Adrenal gland (tissue), 12 donors: ENCODE results near the gene SAFB. TPM values are rescaled to one million over a fixed set of nuclear protein-coding genes. Genes with fewer than 3 reads are reported as not detected.

Source experiments
- DNase-seq, 7 donors: peaks; one replicate each; pipeline ENCODE4 v3.0.0-alpha.2; 2019 to 2020
- H3K27ac ChIP-seq, 5 donors: fragments of 200-600 bp; sonication (generic) in 4 of 5; 1 replicate in 3 of 5; 2 replicates in 2 of 5; pipeline versions ENCODE4 v1.5.1 to v1.8.0; 2016 to 2020; ENCODE audit warnings: mild to moderate bottlenecking in 1 of 5
- H3K27me3 ChIP-seq: fragments of 200-600 bp; 2 replicates; pipeline ENCODE4 v1.8.0; 2021
- H3K36me3 ChIP-seq, 2 donors: fragments of 200-600 bp; replicated peaks in 1 of 2; 1 replicate in 1 of 2; 2 replicates in 1 of 2; pipeline versions ENCODE4 v1.5.1 to v1.8.0; 2018 to 2022
- H3K4me1 ChIP-seq, 2 donors: fragments of 200-600 bp; replicated peaks in 1 of 2; 1 replicate in 1 of 2; 2 replicates in 1 of 2; pipeline versions ENCODE4 v1.5.1 to v1.8.0; 2018 to 2021
- H3K4me3 ChIP-seq, 4 donors: fragments of 200-600 bp; sonication (generic) in 3 of 4; one replicate each; pipeline ENCODE4 v1.5.1; 2016 to 2018
- H3K9me3 ChIP-seq, 3 donors: fragments of 200-600 bp; sonication (generic) in 1 of 3; replicated peaks in 1 of 3; 1 replicate in 2 of 3; 2 replicates in 1 of 3; pipeline versions ENCODE4 v1.5.1 to v1.8.0; 2016 to 2021
- CTCF ChIP-seq, 6 experiments: fragments of 450-650 bp in 4 of 6; fragments of 200-600 bp in 2 of 6; sonication (generic) in 1 of 6; IDR thresholded peaks; 1 replicate in 5 of 6; 2 replicates in 1 of 6; pipeline versions ENCODE4 v1.5.1 to v1.8.0; 2016 to 2021; ENCODE audit warnings: antibody characterized with exemption in 6 of 6, mild to moderate bottlenecking in 2 of 6, moderate library complexity in 1 of 6
- POLR2A ChIP-seq, 2 donors: fragments of 450-650 bp; IDR thresholded peaks; one replicate each; pipeline ENCODE4 v1.6.1; 2017; ENCODE audit warnings: antibody characterized with exemption in 2 of 2, mild to moderate bottlenecking in 2 of 2, moderate library complexity in 1 of 2
- WGBS, 4 donors: extraction: QIAGEN DNeasy Blood & Tissue Kit in 2 of 4; methylation state at CpG; one replicate each; pipeline versions ENCODE4 v1.1.5 to v1.1.7; 2013 to 2017; 5-methylcytosine and 5-hydroxymethylcytosine counted together
- intact Hi-C, 2 donors: fragments of 100-400 bp; cut with DNase I; formaldehyde crosslinking; loops; one replicate each; pipeline versions ENCODE4 v1.14.1 to v1.15.0; 2022 to 2023
- polyA plus RNA-seq, 3 donors: library from polyadenylated mRNA; stranded (reverse); fragments of 200-250 nt in 2 of 3; fragments of 350-450 nt in 1 of 3; fragmentation: Illumina TruSeq in 1 of 3; extraction: RNeasy Lipid Tissue Mini Kit (QIAGEN cat#74804) in 1 of 3; gene quantifications; one replicate each; pipeline ENCODE4 v1.2.3, GENCODE V29; 2013 to 2014
- total RNA-seq, 9 donors: library from RNA; depleted of rRNA in 4 of 9; stranded (reverse); fragments of >200 nt in 4 of 9; fragments of 120-200 nt in 1 of 9; fragmentation: NEBNext Ultra II Directional in 1 of 9; extraction: Animal tissue kit (Norgen Biotek cat#: 25700) in 1 of 9; gene quantifications; one replicate each; pipeline versions ENCODE4 v1.1.0 to v1.2.4, GENCODE V29; 2013 to 2023
- donor health status: healthy with polysubstance abuse.
- donor health status: Bipolar disorder and iron deficiency.
- donor health status: DM: yes; HTN: yes; CAD: no.
- donor health status: DM: no; HTN: no; CAD: no.
- donor health status: DM: no; HTN: no; CAD: no.
- donor health status: DM: yes; HTN: yes; CAD: no.

SAFB gene
- total and polyA plus RNA-seq, 12 donors = 38.4 to 125 (median 55.5) TPM

DNA sequence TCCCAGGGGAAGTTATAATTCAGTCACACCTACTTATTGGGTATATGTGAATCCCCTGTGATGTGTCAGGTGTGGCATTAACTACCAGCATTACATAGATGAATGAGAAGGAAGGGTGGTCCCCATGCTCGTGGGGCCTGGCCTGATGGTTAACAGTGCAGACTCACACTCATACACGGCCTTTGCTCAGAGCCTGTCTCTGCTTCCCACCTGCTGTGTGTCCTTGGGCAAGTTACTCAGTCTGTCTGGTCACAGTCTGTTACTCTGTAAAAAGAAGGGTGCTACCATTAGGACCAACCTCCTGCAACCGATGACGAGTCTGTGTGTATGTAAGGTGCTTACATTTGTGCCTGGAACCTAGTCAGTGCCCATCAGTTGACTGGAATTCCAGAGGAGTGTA lies 23.8 kb downstream of the SAFB start:
- Histone ChIP-seq H3K4me3 (no peak overlapping the region), H3K36me3 (peaks cover 0 to 88% of the 10 kb centered on the region in 2 donors), H3K27ac (no peak overlapping the region), H3K9me3 (no peaks in the 10 kb centered on the region), H3K27me3 (no peaks in the 10 kb centered on the region), H3K4me1 (peaks cover 15 to 34% of the 10 kb centered on the region in 2 donors)
- peak in 1 of 7 donors; percentile 34 for DNase-seq
- TF ChIP-seq POLR2A (IDR thresholded peaks at IDR 0.05) (no peak), CTCF (IDR thresholded peaks at IDR 0.05) (no peak)
- intact Hi-C loops = no loop called here
- 64 to 86% (median 79%) methylated on average over 4 of the region's 4 CpGs for WGBS, 4 donors

DNA sequence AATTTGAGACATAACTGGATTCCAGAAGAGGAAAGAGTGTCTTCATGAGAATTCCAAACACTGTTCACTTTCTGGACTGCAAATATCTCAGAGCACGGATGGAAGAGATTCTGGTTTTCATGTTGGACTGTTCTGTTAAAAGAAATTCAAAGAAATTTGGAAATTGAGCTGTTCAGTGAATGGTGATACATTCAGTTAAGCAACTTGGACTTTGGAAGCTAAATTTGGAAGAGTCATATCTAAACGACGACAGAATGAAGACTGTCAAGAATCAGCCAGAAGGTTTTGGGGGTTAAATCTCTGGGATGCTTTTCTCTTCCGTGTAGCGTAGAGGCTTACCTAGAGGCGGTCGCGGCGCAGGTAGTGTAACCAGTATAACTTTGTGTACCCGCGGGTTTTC lies 25.6 kb downstream of the SAFB start:
- TF ChIP-seq POLR2A (IDR thresholded peaks at IDR 0.05) (no peak), CTCF (IDR thresholded peaks at IDR 0.05) (no peak)
- intact Hi-C loops = no loop called here
- peaks cover 0 to 91% of the 10 kb centered on the region in 2 donors for H3K36me3 ChIP-seq
- H3K27me3 ChIP-seq = no peaks in the 10 kb centered on the region
- H3K4me3 ChIP-seq = no peak overlapping the region
- H3K4me1 ChIP-seq = peaks cover 3 to 16% of the 10 kb centered on the region in 2 donors
- H3K27ac ChIP-seq = no peak overlapping the region
- WGBS, 4 donors = 89 to 93% (median 90%) methylated on average over 9 to 11 of the region's 11 CpGs
- no peak for DNase-seq
- no peaks in the 10 kb centered on the region for H3K9me3 ChIP-seq

- 90 to 100% (median 96%) methylated on average over 3 to 5 of the region's 5 CpGs for WGBS, 4 donors
- intact Hi-C loops = no loop called here
- peak in 1 of 7 donors; percentile 3 for DNase-seq
- peaks cover 0 to 91% of the 10 kb centered on the region in 2 donors for H3K36me3 ChIP-seq
- H3K4me3 ChIP-seq = no peak overlapping the region
- no peaks in the 10 kb centered on the region for H3K4me1 ChIP-seq
- no peaks in the 10 kb centered on the region for H3K9me3 ChIP-seq
- H3K27me3 ChIP-seq = no peaks in the 10 kb centered on the region
- H3K27ac ChIP-seq = no peak overlapping the region
- no peak for TF ChIP-seq POLR2A (IDR thresholded peaks at IDR 0.05)
- no peak for TF ChIP-seq CTCF (IDR thresholded peaks at IDR 0.05)
Observed at GRCh38 chr19:5651361-5651760, 28.5 kb downstream of the SAFB start.

DNA sequence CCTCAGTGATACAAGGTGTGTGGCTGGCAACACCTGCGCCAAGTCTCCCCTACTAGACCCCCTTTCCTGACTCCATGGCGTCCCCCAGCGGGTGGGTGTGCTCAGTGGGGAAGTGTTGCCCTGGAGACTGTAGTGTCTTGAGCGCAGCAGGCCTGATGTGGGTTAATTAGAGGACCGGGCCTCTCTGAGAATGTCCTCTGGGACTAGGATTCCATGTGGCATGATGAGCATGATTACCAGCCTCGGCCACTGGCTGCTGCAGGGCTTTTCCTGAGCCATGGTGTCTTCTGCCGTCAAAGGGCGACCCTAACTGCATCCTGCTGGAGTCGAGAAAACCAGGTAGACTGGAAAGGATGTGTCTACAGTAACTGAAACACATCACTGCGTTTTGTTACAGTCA lies 29.4 kb downstream of the SAFB start:
- Histone ChIP-seq H3K27ac (no peak overlapping the region), H3K9me3 (no peaks in the 10 kb centered on the region), H3K36me3 (peaks cover 0 to 91% of the 10 kb centered on the region in 2 donors), H3K4me1 (no peaks in the 10 kb centered on the region), H3K4me3 (no peak overlapping the region), H3K27me3 (no peaks in the 10 kb centered on the region)
- DNase-seq = peak in 1 of 7 donors; percentile 11
- TF ChIP-seq POLR2A (IDR thresholded peaks at IDR 0.05) = no peak
- TF ChIP-seq CTCF (IDR thresholded peaks at IDR 0.05) = no peak
- WGBS, 4 donors = 85 to 92% (median 88%) methylated on average over 8 to 10 of the region's 10 CpGs
- intact Hi-C loops = no loop called here
